Myocyte (in vitro differentiated cells): Measurements from ENCODE around the gene FGD5. TPM values are rescaled to one million over a fixed set of nuclear protein-coding genes. Genes with fewer than 3 reads are reported as not detected.
"Not testable (repeated sequence)": the region's sequence is repeated elsewhere in the genome, so short reads cannot be mapped to it uniquely, and the experiment has no call there.

Experiments used
- DNase-seq: peaks from one replicate; pipeline ENCODE4 v3.0.0-alpha.2; 2012; ENCODE audit warnings: low read depth
- total RNA-seq: library from RNA; depleted of rRNA; stranded (reverse); fragments of >200 nt; gene quantifications from 2 replicates; pipeline ENCODE4 v1.2.3, GENCODE V29; 2014

The FGD5 gene
- total RNA-seq, 1 donor from 2014 or later: not detected

DNA sequence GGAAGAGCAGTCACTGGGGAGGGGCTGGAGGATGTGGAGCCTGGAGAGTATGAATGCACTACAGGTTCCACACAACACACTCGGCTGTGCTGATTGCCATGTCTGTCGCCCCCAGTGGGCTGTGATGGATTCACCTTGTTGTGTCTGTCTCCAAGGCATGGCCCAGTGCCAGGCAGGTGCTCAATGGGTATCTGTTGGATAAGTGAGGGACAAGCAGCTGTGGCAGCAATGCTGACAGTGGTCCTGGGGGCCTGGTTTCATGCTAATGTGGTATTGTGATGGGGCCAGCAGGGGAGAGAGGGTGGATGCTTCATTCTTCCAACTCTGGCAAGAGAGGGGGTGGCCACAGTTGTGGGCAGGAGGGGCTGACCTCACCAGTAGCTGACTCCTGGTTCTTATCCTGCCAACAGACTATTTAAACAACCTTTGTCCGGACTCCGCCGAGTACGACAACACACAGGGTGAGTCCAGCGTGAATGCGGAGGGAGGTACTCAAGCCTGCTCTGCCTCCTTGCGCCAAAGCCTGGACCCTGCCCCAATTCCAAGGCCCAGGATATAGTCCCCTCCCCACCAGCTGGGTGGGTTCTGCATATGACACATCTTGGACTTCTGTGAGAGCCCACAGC is 81.3 kb downstream of the FGD5 start:
- DNase-seq: no peak

DNA sequence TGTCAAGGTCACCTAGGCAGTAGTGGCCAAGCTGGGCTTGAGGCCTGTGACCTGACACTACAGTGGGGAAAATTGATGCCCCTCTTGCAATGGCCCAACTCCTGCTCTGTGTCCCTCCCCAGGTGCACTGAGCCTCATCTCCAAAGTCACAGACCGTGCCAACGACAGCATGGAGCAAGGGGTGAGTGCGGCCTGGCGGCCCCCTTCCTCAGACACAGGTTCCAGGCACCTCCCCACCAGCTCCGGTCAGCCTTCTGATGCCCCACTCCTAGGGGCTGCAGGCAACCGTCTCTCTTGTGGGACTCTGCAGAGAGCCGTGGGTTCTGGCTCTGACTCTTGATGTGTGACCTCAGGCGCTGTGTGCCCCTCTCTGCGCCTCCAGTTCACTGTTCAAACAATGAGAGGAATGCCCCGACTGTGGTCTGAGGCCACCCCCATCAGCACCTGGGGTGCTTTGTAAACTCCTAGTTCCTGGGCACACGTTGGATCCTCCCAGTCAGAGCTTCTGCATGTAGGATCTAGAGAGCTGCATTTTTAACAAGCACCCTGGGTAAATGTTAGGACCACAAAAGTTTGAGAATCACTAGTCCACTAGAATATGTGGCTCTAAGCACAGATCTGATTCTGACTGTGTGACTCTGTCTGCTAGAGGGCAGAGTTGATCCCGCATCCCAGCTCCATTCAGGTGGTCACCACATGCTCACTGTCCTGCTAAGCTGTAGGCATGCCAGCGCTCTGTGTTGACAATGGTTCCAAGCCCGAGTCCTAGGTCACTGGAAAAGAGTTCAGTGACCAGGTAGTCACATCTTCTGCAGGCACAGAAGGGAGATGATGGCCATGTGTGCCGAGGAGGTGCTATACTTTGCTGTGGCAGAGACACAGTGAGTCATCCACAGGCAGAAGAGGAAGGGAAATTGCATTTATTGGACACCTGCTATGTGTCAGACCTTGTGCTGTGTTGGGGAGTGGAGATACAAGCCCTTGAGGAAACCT is 82.4 kb downstream of the FGD5 start:
- DNase-seq: no peak

DNA sequence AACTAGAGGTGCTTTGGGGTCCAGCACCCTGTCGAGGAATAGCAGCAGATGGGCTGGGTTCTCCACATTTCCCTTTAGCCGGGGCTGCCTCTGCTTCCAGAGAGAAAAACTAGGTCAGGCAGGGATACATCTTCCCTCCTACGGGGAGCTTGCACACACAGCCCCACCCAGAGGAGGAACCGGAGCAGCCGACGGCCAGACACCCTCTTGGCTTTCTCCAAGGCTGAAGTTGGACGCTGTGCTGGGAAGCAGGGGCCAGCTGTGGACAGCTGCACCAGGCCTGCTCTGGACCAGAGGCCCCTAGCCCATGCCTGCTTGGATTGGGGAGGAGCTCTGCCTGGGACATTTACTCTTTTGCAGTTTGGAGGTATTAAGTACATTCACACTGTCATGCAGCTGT is 84.0 kb downstream of the FGD5 start:
- peak; percentile 26 for DNase-seq

DNA sequence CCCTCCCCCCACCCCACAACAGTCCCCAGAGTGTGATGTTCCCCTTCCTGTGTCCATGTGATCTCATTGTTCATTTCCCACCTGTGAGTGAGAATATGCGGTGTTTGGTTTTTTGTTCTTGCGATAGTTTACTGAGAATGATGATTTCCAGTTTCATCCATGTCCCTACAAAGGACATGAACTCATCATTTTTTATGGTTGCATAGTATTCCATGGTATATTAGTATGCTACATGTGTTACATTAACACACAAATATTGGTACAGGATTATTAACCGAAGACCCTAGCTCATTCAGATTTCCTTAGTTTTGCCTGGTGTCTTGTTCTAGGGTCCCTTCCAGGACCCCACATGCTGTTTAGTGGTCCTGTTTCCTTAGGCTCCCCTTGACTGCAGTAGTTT is 84.7 kb downstream of the FGD5 start:
- not testable (repeated sequence) for DNase-seq

DNA sequence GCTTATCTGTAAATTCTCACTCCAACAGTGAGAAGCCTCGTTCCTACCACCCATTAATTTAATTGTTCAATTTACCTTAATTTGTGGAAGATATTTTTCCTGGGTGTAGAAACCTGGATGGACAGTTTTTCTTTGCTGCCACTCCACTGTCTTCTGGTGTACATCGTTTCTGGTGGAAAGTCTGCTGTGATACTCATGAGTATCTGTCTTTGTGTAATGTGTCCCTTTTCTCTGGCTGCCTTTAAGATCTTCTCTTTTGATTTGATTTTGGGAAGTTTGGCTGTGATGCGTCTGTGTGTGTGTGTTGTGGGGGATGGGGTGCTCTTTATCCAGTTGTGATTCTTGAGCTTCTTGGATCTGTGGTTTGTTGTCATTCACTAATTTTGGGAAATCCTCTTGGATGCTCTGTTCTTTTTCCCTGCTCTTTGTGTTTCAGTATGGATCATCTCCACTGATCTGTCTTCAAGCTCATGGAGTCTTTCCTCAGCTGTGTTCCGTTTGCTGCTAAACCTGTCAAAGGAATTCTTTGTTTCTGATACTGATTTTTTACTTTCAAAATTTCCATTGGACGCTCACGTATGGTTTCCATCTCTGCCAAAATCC is 86.4 kb downstream of the FGD5 start:
- DNase-seq: no peak

DNA sequence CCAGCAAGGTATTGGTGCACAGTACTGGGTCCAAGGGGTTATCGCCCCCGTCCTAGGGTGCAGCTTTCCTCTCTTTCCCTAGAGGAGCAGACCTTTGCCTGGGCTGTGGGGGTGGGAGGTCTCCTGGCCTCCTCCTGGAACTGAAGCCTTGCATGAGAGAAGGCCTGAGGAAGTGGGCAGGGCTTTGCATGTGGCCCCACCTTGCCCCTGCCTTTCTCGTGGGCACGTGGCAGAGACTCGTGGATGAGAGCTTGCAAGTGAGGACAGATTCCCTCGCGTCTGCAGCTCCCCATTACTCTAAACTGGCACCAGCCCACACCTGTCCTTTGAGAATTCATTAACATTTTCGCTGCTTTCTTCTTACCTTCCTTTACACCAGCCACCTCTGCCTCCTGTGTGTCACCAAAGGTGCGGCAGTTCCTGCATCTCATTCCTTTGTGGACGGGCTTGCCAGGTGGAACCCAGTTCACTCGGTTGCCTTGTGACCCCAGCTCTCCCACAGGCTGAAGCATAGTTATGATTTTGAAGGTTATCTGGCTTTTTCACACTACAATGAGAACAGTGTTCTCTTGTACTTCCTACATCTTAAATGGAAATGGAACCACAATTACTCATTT is 87.7 kb downstream of the FGD5 start:
- no peak for DNase-seq

DNA sequence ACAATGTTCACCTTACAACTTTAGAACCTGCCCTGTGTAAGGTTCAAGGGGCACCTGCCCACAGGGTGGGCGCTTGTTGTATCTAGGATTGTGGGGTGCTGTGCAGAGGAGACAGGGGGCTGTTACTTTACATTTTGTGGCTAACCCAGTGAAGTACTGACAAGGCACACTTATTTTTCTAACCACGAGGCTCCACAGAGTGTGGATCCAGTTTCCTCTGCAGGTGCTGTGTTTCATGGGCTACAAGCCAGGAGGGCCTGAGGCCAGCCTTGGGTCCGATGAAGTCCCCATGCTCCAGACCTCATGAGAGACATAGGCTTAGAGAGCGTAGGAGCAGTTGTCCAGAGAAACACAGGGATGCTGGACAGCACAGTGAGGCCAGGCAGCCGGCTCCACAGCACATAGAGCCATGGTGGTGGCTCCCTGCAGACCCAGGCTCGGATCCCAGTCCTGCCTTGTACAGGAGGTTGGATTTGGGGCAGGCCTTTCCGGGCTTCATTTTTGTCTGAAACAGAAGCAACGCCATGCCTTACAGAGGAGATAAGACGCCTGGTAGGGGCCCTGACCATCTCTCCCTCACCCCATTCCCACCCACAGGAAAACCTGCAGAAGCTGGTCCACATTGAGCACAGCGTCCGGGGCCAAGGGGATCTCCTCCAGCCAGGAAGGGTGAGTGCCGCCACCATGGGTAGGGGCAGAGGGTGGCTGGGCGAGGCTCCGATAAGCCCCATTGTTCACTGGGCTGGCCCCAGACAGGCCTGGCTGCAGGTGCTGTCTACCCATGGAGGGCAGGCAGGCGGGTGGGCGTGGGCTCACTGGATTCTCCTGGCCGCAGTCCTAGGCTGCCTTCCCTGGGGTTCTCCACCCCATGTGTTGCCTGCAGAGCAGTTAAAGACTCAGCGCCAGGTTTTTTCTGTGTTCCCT is 88.5 kb downstream of the FGD5 start:
- no peak for DNase-seq

DNA sequence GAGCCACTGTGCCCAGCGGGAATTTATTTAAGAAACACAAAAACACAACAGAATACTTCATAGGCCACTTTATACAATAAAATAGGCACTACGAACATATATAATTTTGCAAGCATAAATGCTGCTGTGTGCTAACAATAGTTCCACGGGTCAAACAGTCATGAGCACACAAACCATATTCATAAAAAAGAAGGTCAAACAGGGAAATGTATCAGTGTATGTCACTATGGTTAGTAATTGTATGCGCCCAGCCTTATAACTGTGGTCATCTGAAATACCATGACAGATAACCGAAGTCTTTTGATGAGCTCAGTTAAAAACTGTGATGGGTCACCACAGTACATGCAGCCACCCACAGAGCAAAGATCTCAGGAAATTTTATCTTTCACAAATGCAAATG is 90.5 kb downstream of the FGD5 start:
- DNase-seq: no peak

DNA sequence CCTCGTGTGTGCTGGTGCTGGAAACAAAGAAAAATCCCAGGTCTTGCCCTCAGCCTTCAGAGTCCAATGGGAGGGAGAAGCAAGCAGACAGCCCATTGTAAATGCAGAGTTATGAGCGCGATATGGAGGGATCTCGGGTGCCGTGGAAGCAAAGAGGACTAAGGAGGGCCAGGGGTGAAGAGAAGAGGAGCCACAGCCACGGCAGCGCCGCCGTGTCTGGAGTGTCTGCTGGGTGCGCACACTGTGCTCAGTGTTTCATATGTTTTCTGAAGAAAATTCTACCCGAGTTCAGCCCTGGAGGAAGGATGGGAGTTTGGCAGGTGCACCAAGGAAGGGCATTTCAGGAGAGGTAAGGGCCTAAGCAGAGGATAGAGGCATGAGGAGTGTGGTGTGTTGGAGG is 92.9 kb downstream of the FGD5 start:
- DNase-seq: no peak

DNA sequence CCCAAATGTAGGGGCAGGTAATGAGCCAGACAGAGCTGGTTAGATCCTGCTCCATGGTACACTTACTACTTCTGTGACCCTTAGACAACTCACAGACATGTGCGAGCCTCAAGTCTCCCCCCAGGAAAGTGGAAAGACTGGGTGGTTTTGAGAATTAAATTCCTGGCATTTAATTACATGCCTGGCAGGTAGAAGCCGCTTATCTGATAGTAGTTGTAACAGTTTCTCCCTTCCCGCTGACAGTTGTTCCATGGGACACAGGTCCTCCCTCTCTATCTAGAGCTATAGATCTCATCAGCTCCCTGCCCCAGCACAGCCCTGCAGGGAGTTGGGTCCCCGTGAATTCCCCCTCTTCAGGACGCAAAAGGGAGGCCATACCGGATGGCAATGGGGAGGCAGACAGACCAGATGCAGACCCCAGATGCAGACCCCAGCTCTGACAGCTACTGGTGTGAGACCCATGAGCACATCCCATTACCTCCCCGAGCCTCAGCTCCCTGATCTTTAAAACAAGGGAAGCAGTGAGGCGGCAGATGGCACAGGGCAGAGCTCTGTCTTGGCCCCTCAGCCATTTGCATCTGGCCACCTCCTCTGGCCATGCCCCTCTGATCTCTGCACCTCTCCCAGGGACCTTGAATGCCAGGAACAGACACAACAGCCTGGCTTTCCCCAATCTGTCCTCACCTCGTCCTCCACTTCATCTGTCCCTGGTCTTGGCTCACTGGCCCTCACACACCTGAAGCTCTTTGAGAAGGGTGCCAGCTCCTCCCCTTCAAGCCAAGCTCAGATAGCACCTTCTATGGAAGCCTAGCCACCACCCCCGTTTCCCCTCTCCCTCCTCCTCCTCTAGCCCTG is 94.5 kb downstream of the FGD5 start:
- DNase-seq: no peak

DNA sequence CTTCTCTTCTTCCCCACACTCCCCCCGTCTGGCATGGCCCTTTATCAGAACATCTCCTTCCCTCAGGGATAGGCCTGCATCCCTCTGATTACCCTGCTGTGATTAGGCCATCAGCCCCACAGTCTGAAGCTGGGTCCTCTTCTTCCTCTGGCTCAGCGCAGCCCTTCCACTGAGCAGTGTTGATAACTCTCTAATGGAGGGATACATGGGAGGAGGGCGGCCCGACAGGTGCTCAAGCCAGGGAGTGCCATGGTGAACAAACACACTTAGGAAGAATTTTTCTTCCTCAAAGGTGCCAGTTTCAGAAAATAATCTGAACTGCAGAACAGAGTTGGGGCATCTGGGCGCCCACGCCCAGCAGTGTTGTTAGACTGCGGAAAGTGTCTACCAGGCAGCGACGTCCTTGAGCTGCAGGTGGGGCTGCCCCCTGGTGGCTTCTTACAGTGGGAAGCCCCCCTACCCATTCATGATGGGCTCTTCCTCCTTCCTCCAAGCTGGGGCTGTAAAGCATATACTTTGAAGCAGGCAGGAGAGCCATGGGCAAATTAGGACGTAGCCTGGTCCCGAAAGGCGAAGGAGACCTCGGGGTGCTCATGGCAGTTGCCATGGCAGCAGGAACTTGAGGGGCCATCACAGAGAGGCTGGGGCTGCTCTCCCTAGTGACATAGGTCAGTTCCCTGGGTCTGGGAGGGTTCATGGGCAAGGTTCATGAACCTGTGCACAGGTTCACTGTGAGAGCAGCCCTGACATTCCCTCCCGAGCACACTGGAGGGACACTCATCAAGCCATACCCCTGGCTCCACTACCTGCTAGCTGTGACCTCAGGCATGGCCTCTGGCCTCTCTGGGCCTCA is 95.4 kb downstream of the FGD5 start:
- DNase-seq: no peak

DNA sequence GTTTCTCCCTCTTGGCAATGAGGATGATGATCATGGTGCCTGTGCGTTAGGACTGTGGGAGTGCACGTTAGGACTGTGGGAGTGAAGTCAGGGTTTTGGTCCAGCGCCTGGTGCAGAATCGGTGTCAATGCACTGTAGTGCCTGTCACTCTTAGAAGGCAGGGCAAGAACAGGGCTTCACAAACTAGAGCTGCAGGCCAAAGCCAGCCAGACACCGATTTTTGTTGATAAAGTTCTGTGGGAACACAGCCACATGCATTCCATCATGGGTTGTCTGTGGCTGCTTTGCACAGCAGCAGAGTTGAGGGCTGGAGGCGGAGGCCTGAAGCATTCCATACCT is 96.0 kb downstream of the FGD5 start:
- no peak for DNase-seq

DNA sequence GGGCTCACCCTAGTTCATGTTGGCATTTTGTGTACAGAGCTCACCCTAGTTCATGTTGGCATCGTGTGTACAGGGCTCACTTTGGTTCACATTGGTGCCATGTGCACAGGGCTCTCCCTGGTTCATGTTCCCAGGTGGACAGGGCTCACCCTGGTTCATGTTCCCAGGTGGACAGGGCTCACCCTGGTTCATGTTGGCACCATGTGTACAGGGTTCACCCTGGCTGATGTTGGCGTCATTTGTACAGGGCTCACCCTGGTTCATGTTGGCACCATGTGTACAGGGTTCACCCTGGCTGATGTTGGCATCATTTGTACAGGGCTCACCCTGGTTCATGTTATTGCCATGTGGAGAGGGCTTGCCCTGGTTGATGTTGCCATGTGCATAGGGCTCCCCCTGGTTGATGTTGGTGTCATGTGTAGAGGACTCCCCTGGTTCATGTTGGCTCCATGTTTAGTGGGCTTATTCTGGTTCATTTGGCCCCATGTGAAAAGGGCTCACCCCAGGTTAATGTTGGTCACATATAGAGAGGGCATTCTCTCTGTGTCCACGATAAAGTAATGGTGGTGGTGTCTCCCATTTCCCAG is 97.0 kb downstream of the FGD5 start:
- no peak for DNase-seq

DNA sequence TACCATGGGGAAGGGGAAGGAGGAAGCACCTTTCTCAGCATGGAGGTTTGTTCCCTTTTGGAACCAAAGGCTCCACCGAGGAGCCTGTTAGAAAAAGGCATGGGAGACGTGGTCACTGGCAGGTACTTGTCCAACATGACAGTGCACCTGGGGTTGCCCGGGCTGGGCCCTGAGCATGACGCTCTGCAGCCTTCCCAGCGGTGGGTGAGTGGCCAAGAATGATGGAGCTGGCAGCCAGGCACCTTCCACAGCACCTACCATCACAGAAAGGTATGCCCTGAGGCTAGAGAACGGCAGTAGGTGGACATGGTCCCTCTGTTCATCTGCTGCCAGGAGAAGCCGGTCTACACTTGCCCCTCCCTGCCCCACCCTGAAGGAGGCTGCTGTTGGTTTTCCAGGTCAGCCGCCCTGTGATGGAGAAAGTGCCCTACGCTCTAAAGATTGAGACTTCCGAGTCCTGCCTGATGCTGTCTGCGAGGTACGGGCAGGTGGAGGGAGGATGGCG is 99.6 kb downstream of the FGD5 start:
- DNase-seq: no peak

DNA sequence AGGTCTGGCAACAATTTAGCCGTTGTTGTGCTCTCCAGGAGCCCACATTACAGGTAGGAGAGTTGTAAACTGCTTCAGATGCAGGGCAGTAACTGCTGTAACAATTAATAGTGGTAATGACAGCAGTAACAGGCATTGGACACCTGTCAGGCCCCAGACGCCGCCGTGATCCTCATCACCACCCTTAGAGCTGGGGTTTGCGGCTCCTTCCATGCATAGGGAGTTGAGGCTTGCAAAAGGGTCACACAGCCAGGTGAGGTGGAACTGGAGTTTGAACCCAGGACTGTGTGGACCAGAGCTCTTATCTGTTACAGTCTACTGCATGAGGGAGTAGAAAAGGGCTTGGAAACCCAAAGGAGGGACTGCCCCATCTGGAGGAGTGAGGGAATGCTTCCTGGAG is 101.8 kb downstream of the FGD5 start:
- no peak for DNase-seq

DNA sequence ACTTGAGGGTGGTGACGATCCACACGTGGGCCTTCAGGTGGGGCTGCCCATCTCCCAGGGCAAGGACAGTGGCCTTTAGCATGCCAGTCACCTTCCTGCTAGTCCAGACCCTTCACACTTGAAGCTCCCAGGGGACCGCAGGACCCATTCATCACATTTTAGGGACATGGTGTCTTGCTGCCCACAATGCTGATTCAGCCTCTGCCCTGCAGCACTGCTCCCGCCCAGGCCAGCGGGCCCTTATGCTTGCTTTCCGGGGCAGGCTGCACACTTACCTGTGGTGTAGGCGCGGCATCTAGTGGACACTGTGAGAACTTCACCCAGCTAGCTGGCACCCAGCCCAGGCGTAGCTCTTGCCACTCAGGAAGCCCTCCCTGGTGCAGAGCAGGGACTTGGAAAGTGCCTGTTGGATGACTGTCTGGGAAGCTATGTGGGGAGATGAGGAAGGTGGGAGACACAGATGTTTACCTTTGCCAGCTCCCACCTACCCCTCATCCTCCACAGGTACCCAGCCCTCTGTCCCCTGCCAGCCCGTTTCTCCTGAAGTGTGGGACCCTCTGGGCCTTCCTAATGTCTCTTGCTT is 102.4 kb downstream of the FGD5 start:
- DNase-seq: peak; percentile 81

DNA sequence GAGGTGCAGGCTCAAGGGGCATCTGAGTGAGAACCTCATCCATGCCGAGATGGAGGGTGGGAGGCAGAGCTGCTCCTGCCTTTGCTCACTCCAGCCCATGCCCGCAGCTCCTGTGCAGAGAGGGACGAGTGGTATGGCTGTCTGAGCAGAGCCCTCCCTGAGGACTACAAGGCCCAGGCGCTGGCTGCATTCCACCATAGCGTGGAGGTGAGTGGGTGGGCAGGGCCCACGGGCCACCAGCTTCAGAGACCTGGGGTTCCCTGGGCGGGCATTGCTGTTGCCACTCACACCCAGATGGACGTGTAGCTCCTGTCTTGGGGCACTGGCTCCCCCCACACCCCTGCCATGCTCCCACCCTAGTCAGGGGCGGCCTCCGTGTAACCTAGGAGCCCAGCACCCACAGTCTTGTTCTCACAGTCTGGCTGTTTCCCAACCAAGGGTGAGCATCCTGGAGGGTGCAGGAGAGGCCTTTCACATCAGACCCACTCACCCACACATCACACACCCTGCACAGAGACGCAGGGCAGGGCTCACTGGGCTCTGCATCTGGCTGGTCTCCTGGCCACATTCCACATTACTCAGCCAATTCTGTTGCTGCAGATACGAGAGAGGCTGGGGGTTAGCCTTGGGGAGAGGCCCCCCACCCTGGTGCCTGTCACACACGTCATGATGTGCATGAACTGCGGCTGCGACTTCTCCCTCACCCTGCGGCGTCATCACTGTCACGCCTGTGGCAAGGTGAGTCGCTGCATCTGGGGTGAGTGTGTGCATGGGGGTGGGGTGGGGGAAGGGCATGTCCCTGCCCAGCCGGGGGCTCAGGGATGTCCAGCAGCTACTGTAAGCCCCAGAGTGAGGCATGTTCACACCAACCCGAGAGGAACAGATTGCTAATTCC is 103.3 kb downstream of the FGD5 start:
- DNase-seq: no peak
